ENCODE measurements around the gene TNFRSF6B. TPM values are rescaled to one million over a fixed set of nuclear protein-coding genes. Genes with fewer than 3 reads are reported as not detected.
A peak's percentile ranks its signal among the peaks of the same experiment; 100 is the strongest.

TNFRSF6B gene
- total RNA-seq, 4 donors from 2014 or later, result 6.7 to 15.5 (median 10.5) TPM

GRCh38 chr20:63703976-63704748 is 7.7 kb downstream of the TNFRSF6B start:
- Histone ChIP-seq H3K36me3 (peaks cover 0 to 15% of the 10 kb centered on the region in 2 donors), H3K4me1 (peaks cover 18 to 25% of the 10 kb centered on the region in 2 donors), H3K4me3 (replicated peaks in 1 of 3) (no peak overlapping the region), H3K27ac (no peak overlapping the region), H3K9me3 (no peaks in the 10 kb centered on the region), H3K27me3 (no peaks in the 10 kb centered on the region)
- TF ChIP-seq POLR2A (IDR thresholded peaks at IDR 0.05) (no peak), CTCF (IDR thresholded peaks at IDR 0.05) (no peak)
- 85 to 100% methylated on average over 1 to 5 of the region's 11 CpGs for WGBS, 2 donors
- intact Hi-C loops (cut with DNase I), result no loop called here
- DNase-seq, result no peak

GRCh38 chr20:63704749-63705117 is 8.3 kb downstream of the TNFRSF6B start:
- no peak overlapping the region for H3K27ac ChIP-seq
- H3K4me3 ChIP-seq (replicated peaks in 1 of 3), result no peak overlapping the region
- intact Hi-C loops (cut with DNase I), result no loop called here
- peaks cover 0 to 19% of the 10 kb centered on the region in 2 donors for H3K36me3 ChIP-seq
- H3K4me1 ChIP-seq, result peaks cover 18 to 22% of the 10 kb centered on the region in 2 donors
- TF ChIP-seq POLR2A (IDR thresholded peaks at IDR 0.05), result no peak
- no peak for TF ChIP-seq CTCF (IDR thresholded peaks at IDR 0.05)
- WGBS, 2 donors, result 72 to 100% methylated on average over 3 to 5 of the region's 6 CpGs
- no peaks in the 10 kb centered on the region for H3K9me3 ChIP-seq
- no peaks in the 10 kb centered on the region for H3K27me3 ChIP-seq
- DNase-seq, result no peak

GRCh38 chr20:63705232-63706026 is 9.0 kb downstream of the TNFRSF6B start:
- intact Hi-C loops (cut with DNase I), result no loop called here

GRCh38 chr20:63706027-63706695 is 9.7 kb downstream of the TNFRSF6B start:
- intact Hi-C loops (cut with DNase I), result no loop called here
- H3K36me3 ChIP-seq, result peaks cover 0 to 19% of the 10 kb centered on the region in 2 donors
- no peaks in the 10 kb centered on the region for H3K27me3 ChIP-seq
- TF ChIP-seq CTCF (IDR thresholded peaks at IDR 0.05) (no peak), POLR2A (IDR thresholded peaks at IDR 0.05) (no peak)
- 79 to 83% methylated on average over 12 of the region's 12 CpGs for WGBS, 2 donors
- H3K4me1 ChIP-seq, result peaks cover 18 to 20% of the 10 kb centered on the region in 2 donors
- peak overlapping the region in 1 of 3 donors; percentile 88 for H3K4me3 ChIP-seq (replicated peaks in 1 of 3)
- H3K9me3 ChIP-seq, result no peaks in the 10 kb centered on the region
- no peak for DNase-seq
- peak overlapping the region in 1 of 3 donors; percentile 28 for H3K27ac ChIP-seq

More at GRCh38 chr20:63705232-63706026, 9.0 kb downstream of the TNFRSF6B start:
- Histone ChIP-seq H3K36me3 (peaks cover 0 to 19% of the 10 kb centered on the region in 2 donors), H3K4me1 (peaks cover 18 to 20% of the 10 kb centered on the region in 2 donors), H3K4me3 (replicated peaks in 1 of 3) (no peak overlapping the region), H3K27ac (no peak overlapping the region), H3K27me3 (no peaks in the 10 kb centered on the region), H3K9me3 (no peaks in the 10 kb centered on the region)
- no peak for TF ChIP-seq CTCF (IDR thresholded peaks at IDR 0.05)
- TF ChIP-seq POLR2A (IDR thresholded peaks at IDR 0.05), result no peak
- 92 to 98% methylated on average over 7 to 8 of the region's 8 CpGs for WGBS, 2 donors
- no peak for DNase-seq
